NCI-H2081 treated with DMSO at 0.1 percent for 48 hours (cell line): ENCODE data around the gene USP36.
A peak's percentile ranks its signal among the peaks of the same experiment; 100 is the strongest.
"Not testable (repeated sequence)": the region's sequence is repeated elsewhere in the genome, so short reads cannot be mapped to it uniquely, and the experiment has no call there.

Experiments used
- DNase-seq: peaks from one replicate; lab custom pipeline; 2025; lab: John Stamatoyannopoulos, UW

USP36 gene

DNA sequence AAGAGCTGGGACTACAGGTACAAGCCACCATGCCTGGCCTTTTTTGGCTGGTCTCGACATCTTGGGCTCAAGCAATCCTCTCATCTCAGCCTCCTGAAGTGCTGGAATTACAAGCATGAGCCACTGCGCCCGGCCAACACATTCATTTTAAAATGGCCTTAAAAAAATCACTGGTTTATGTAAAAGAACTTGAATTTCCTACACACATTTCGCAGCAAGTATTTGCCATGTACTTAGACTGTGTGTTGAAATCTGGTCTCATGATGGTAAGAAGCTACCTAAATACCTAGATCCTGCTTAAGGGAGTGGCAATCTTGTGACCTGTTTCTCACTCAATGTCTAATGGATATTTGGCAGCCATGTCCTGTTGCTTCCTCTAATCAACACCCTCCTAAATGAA lies 50.1 kb downstream of the USP36 start:
- no peak for DNase-seq

GRCh38 chr17:78789663-78790181 lies 50.9 kb downstream of the USP36 start:
- peak; percentile 26 for DNase-seq

- no peak for DNase-seq
These were observed 51.4 kb downstream of the USP36 start for GRCh38 chr17:78789149-78789662.

- DNase-seq, result no peak
These were observed 52.2 kb downstream of the USP36 start for GRCh38 chr17:78788451-78788850.

GRCh38 chr17:78787444-78787843 lies 53.2 kb downstream of the USP36 start:
- no peak for DNase-seq

- DNase-seq, result no peak
These were observed 55.0 kb downstream of the USP36 start for GRCh38 chr17:78785663-78786057.

DNA sequence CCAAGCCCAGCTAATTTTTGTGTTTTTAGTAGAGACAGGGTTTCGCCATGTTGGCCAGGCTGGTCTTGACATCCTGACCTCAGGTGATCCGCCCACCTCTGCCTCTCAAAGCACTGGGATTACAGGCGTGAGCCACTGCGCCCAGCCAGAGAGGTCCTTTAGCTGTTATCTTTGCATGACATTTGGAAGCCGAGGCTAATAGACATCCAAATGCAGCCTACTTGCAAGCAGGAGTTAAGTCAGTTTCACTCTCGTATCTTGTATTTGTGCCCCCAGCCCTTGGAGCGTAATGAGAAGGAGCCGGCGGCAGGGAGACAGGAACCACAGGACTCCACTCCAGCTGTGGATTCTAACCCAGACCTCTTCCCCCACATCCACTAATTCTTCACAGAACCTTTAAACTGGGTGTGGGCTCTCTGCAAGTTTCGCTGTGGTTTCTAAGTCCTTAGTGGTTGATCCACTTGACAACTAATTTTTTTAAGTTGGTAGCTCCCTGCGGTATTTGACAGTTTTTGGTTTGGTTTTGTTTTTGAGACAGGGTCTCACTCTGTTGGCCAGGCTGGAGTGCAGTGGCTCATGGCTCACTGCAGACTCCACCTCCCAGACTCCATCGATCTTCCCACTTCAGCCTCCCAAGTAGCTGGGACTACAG lies 55.5 kb downstream of the USP36 start:
- DNase-seq, result no peak

DNA sequence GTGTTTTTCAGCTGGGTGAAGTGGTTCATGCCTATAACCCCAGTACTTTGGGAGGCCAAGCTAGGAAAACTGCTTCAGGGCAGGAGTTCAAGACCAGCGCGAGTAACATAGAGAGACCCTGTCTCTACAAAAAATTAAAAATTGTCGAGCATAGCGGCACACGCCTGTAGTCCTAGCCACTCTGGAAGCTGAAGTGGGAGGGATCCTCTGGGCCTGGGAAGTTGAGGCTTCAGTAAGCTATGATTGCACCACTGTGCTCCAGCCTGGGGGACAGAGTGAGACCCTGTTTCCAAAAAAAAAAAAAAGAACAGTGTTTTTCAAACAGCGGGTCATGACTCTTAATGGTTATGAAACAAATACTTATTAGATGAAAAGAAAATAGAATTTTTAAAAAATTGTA lies 56.3 kb downstream of the USP36 start:
- no peak for DNase-seq

GRCh38 chr17:78783711-78784324 lies 56.8 kb downstream of the USP36 start:
- DNase-seq, result no peak

- DNase-seq, result no peak
These were observed 58.7 kb downstream of the USP36 start, which contains the start of gene CYTH1 for GRCh38 chr17:78781893-78782304. CYTH1 (minus strand) TSS chr17:78782273; CDS start chr17:78782223, 50 bp downstream.

GRCh38 chr17:78781104-78781892 lies 59.3 kb downstream of the USP36 start:
- DNase-seq, result no peak

DNA sequence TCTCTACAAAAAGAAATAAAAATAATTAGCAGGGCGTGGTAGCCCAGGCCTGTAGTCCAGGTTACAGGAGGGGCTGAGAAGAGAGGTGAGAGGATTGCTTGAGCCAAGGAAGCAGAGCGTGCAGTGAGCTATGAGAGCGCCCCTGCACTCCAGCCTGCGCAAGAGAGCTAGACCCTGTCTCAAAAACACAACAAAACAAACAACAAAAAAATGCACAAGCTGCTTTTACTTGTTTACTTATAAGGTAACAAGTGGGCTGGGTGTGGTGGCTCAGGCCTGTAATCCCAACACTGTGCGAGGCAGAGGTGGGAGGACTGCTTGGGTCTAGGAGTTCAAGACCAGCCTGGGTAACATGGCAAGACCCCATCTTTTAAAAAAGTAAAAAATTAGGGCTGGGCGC lies 60.3 kb downstream of the USP36 start:
- no peak for DNase-seq

DNA sequence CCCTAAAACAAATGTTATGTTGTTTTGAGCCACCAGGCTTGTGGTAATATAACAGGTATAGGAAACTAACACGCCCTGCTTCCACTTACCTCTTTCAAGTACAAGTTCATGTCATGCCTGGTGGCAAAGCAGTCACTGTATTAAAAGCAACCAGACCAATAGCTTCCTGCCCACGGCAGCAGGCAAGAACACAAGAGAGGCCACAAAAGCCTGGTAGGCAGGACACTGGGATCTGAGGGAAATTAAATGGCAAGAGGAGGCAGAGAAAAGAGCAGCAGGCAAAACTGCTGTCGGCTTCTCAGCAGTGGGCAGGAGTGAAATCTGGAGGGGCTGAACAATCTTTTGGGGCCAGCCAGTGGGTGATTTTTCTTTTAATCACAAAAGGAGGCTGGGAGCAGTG lies 60.8 kb downstream of the USP36 start:
- no peak for DNase-seq

- DNase-seq, result not testable (repeated sequence)
These were observed 61.3 kb downstream of the USP36 start for GRCh38 chr17:78779286-78779651.

GRCh38 chr17:78777881-78778280 lies 62.7 kb downstream of the USP36 start:
- DNase-seq, result no peak

DNA sequence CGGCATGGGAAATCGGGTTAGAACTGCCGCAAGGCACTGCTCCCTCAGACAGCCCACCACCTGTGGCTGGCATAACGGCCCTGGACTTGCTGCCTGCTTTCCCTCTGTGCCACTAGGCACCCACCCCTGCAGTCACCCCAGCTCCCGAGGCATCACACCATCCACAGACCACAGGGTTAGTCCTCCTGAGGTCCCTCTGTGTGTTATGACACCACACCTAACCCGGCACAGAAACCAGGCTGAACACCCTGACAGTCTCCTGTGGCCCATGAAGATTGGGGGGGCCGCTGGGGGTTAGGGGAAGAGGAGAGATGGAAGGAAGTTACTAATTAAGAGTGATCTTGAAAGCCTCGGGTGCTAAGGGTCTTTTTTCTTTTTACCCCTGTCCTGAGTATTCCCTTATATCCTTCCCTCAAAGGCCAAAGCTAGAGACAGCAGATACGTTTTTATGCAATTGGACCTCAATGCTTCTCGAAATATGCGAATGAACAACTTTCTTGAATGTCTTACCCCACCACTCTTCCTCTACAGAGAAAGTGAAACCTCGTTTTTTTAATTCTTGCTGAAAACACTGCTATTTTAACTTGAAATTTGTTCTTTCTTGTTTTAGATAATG lies 65.5 kb downstream of the USP36 start:
- no peak for DNase-seq

- no peak for DNase-seq
These were observed 66.2 kb downstream of the USP36 start for GRCh38 chr17:78774453-78774852.

DNA sequence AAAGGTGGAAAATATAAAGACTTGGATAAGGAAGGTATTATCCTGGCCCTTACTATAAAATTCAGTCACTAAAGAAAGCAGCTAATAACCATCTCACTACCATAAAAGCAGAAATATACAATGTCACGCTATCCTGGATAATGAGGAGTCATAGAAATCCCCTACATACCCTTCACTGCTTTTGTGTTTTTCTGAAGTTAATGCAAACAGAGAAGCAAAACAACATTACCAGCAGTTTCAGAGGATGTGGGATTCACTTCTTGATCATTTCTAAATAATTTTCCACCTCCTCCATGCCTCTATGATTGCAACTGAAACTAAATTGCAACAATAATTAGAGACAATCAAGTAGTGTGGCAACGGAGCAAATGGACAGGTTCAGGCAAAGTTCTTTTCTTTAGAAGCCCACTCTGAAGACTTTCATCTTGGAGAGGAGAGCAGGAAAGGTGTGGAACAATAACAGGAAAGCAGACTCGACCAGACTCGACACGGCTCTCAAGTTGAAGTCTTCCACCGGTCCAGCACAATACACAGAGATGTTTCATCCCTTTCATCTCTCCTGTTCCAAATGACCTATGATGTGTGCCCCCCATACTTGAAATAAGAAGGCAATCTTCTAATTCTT lies 68.7 kb downstream of the USP36 start:
- no peak for DNase-seq

- no peak for DNase-seq
These were observed 71.3 kb downstream of the USP36 start for GRCh38 chr17:78769196-78769773.

DNA sequence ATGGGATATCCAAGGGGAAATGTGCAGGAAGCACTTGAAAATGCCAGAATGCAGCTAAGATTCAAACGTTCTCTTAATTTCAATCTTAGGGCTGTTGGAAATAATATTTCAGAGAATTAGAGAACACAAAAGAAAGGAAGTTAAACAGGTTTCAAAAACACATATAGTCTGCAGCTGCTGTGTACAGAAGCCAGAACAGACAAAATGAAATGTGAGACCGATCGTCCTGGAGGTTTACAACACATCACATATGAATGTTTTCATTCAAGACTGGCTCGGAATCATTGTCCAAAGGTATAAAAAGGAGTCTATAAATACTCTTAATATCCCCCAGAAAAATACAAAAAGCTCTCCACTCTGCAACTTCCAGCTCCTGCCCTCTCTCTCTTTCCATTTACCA lies 72.8 kb downstream of the USP36 start:
- DNase-seq, result no peak

GRCh38 chr17:78766743-78767294 lies 73.8 kb downstream of the USP36 start:
- no peak for DNase-seq
